ENCODE results near the gene KLF15. TPM values are rescaled to one million over a fixed set of nuclear protein-coding genes. Genes with fewer than 3 reads are reported as not detected.

Gene KLF15
- total RNA-seq, 1 experiment from 2014 or later = 3.3 TPM

- CTCF ChIA-PET = no interaction called here
- H3K27me3 ChIP-seq (ENCODE audit: insufficient read depth, low read length) = no peaks in the 10 kb centered on the region
- no peaks in the 10 kb centered on the region for H3K9me3 ChIP-seq (ENCODE audit: control insufficient read depth in 1 of 2, insufficient read depth in 1 of 2, low read depth in 1 of 2, low read length in 2 of 2)
- no peak within 1 kb of the TSS for H3K27ac ChIP-seq (ENCODE audit: low read depth, low read length)
- POLR2A ChIA-PET = no interaction called here
- BruUV-seq (replicated peaks) = no TSS peak
- H3K9me2 ChIP-seq (ENCODE audit: insufficient read depth) = no peaks in the 10 kb centered on the region
- RAD21 ChIA-PET (ENCODE audit: low non-redundant PET in 1 of 2, low total read pairs in 2 of 2, uncharacterized antibody in 2 of 2, unreplicated experiment in 2 of 2) = no interaction called here
- no peak within 1 kb of the TSS for H3K4me2 ChIP-seq (ENCODE audit: low read length)
- H2AFZ ChIP-seq (ENCODE audit: low read depth, low read length, poor library complexity, severe bottlenecking) = no peak within 1 kb of the TSS
- no peaks in the 10 kb centered on the region for H4K20me1 ChIP-seq (ENCODE audit: insufficient read depth)
- no peaks in the 10 kb centered on the region for H3K36me3 ChIP-seq (ENCODE audit: control insufficient read depth in 1 of 2, insufficient read depth in 2 of 2, low read length in 2 of 2)
- no peak within 1 kb of the TSS for H3K4me3 ChIP-seq (replicated peaks in 1 of 2; ENCODE audit: low read depth in 1 of 2, low read length in 2 of 2)
- no peaks in the 10 kb centered on the region for H3K79me2 ChIP-seq (ENCODE audit: insufficient read depth, low read length)
- TF ChIP-seq ZBTB33 (IDR thresholded peaks at IDR 0.05; ENCODE audit: extremely low read depth, insufficient replicate concordance, low read length) = no peak
- TF ChIP-seq CTCF (IDR thresholded peaks at IDR 0.05 in 2 of 3, conservative IDR thresholded peaks at IDR 0.05 in 1 of 3; ENCODE audit: borderline replicate concordance in 1 of 3, insufficient read depth in 1 of 3, low read depth in 2 of 3, low read length in 2 of 3) = no peak
- no peak for TF ChIP-seq REST (IDR thresholded peaks at IDR 0.05; ENCODE audit: low read depth)
- no peak for TF ChIP-seq POLR2AphosphoS5 (IDR thresholded peaks at IDR 0.05; ENCODE audit: low read depth, low read length)
- no peak for TF ChIP-seq YY1 (IDR thresholded peaks at IDR 0.05; ENCODE audit: extremely low read depth, insufficient replicate concordance, low read depth, low read length)
- no peak for TF ChIP-seq EZH2 (IDR thresholded peaks at IDR 0.05)
- TF ChIP-seq ZFX (IDR thresholded peaks at IDR 0.05) = no peak
- no peak for TF ChIP-seq JUND (IDR thresholded peaks at IDR 0.05)
- TF ChIP-seq RAD21 (IDR thresholded peaks at IDR 0.05; ENCODE audit: low read depth) = no peak
- no peak for TF ChIP-seq SP1 (IDR thresholded peaks at IDR 0.05; ENCODE audit: low read depth)
- no peak for TF ChIP-seq EZH2phosphoT487 (IDR thresholded peaks at IDR 0.05; ENCODE audit: borderline replicate concordance)
- intact Hi-C loops (cut with micrococcal nuclease) = no loop called here
- DNase-seq (ENCODE audit: low read depth, low spot score) (no peak), ATAC-seq (no peak)
- no peak within 1 kb of the TSS for H3K9ac ChIP-seq (ENCODE audit: low read length)
- H3K4me1 ChIP-seq (ENCODE audit: control insufficient read depth in 1 of 2, insufficient read depth in 2 of 2, low read length in 2 of 2) = peaks cover 4 to 5% of the 10 kb centered on the region in 2 experiments; a peak in 3 of 4 replicates
Measured at GRCh38 chr3:126394179-126394976, 37.2 kb upstream of the KLF15 start, which contains the start of gene CFAP100. CFAP100 (plus strand) TSS chr3:126394909; CDS start chr3:126396001, 1,092 bp downstream.

Data from HCT116 (cell line).